ENCODE measurements around the gene ZNF423. TPM values are rescaled to one million over a fixed set of nuclear protein-coding genes. Genes with fewer than 3 reads are reported as not detected.
A peak's percentile ranks its signal among the peaks of the same experiment; 100 is the strongest.

The ZNF423 gene
- total RNA-seq, 1 donor from 2014 or later, result 19.8 TPM

DNA sequence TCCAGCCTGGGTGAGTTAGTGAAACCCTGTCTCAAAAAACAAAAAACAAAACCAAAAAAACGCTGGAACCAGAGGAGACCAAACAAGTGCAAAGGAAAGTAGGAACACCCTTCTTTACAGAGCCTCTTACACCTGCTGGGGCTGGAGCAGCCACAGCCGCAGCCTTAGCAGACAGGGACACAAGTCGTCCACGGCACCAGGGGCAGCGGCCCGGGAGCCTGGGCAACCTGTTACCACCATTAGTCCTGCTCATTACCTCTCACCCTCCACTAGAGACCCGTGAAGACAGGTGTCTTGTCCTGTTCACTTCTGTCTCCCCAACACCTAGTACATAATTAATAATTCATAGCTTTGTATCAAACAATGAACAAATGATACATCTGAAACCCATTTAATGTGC lies 398.7 kb downstream of the ZNF423 start:
- Mint-ChIP-seq H3K27ac (no peak overlapping the region), H3K4me1 (no peaks in the 10 kb centered on the region), H3K4me3 (no peak overlapping the region), H3K27me3 (ENCODE audit: low read depth) (peaks cover 40% of the 10 kb centered on the region), H3K9me3 (peaks cover 3% of the 10 kb centered on the region), H3K36me3 (no peaks in the 10 kb centered on the region)
- peak in 1 of 2 experiments; percentile 25 for DNase-seq (ENCODE audit: low spot score in 2 of 2, unreplicated experiment in 2 of 2)
- TF ChIP-seq, protein P1, sequence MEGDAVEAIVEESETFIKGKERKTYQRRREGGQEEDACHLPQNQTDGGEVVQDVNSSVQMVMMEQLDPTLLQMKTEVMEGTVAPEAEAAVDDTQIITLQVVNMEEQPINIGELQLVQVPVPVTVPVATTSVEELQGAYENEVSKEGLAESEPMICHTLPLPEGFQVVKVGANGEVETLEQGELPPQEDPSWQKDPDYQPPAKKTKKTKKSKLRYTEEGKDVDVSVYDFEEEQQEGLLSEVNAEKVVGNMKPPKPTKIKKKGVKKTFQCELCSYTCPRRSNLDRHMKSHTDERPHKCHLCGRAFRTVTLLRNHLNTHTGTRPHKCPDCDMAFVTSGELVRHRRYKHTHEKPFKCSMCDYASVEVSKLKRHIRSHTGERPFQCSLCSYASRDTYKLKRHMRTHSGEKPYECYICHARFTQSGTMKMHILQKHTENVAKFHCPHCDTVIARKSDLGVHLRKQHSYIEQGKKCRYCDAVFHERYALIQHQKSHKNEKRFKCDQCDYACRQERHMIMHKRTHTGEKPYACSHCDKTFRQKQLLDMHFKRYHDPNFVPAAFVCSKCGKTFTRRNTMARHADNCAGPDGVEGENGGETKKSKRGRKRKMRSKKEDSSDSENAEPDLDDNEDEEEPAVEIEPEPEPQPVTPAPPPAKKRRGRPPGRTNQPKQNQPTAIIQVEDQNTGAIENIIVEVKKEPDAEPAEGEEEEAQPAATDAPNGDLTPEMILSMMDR (IDR thresholded peaks at IDR 0.05; ENCODE audit: unreplicated experiment), result no peak

- H3K4me1 Mint-ChIP-seq, result no peaks in the 10 kb centered on the region
- H3K9me3 Mint-ChIP-seq, result peaks cover 3% of the 10 kb centered on the region
- H3K27me3 Mint-ChIP-seq (ENCODE audit: low read depth), result peaks cover 40% of the 10 kb centered on the region
- peak in 1 of 2 experiments; percentile 10 for DNase-seq (ENCODE audit: low spot score in 2 of 2, unreplicated experiment in 2 of 2)
- H3K4me3 Mint-ChIP-seq, result no peak overlapping the region
- TF ChIP-seq, protein P1 (IDR thresholded peaks at IDR 0.05; ENCODE audit: unreplicated experiment), result no peak
- no peak overlapping the region for H3K27ac Mint-ChIP-seq
- no peaks in the 10 kb centered on the region for H3K36me3 Mint-ChIP-seq
Observed at GRCh38 chr16:49456763-49457162, 399.1 kb downstream of the ZNF423 start.

DNA sequence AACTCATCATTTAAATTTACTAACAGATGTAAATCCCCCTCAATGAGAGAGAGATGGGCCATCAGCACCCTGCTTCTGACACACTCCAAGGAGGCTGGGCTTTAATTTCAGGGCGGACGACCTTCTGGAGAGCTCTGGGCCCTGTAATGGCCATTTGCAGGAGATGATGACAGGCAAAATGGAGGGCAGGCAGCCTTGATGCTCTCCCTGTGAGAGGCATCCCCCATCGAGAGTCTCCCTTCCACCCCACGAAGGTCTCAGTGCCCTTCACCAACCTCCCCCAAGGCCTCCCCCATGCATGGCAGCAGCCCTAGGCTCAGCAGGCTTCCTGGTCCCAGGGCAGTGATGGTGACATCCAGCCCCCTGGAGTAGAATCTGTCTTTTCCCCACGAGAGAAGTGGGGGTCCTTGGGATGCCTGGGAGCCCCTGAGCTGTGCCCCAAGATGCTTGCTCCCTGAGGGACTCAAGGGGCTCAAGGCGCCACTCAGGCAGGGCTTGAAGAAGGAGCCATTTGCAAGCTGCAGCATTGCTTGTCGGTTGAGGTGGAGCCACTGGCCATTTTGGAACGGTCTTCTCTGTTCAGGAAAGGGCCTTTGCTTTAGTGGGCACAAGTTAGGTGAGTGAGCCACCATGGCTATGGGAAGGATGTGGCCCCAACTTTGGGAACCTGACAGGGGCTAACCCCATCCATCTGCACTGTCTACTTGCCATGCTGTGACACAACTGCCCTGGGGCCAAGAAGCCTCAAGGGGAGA lies 399.7 kb downstream of the ZNF423 start:
- no peak overlapping the region for H3K4me3 Mint-ChIP-seq
- H3K9me3 Mint-ChIP-seq, result peaks cover 3% of the 10 kb centered on the region
- TF ChIP-seq, protein P1 (IDR thresholded peaks at IDR 0.05; ENCODE audit: unreplicated experiment), result no peak
- H3K27ac Mint-ChIP-seq, result no peak overlapping the region
- no peaks in the 10 kb centered on the region for H3K36me3 Mint-ChIP-seq
- H3K4me1 Mint-ChIP-seq, result no peaks in the 10 kb centered on the region
- DNase-seq (ENCODE audit: low spot score in 2 of 2, unreplicated experiment in 2 of 2), result no peak
- peaks cover 44% of the 10 kb centered on the region for H3K27me3 Mint-ChIP-seq (ENCODE audit: low read depth)

DNA sequence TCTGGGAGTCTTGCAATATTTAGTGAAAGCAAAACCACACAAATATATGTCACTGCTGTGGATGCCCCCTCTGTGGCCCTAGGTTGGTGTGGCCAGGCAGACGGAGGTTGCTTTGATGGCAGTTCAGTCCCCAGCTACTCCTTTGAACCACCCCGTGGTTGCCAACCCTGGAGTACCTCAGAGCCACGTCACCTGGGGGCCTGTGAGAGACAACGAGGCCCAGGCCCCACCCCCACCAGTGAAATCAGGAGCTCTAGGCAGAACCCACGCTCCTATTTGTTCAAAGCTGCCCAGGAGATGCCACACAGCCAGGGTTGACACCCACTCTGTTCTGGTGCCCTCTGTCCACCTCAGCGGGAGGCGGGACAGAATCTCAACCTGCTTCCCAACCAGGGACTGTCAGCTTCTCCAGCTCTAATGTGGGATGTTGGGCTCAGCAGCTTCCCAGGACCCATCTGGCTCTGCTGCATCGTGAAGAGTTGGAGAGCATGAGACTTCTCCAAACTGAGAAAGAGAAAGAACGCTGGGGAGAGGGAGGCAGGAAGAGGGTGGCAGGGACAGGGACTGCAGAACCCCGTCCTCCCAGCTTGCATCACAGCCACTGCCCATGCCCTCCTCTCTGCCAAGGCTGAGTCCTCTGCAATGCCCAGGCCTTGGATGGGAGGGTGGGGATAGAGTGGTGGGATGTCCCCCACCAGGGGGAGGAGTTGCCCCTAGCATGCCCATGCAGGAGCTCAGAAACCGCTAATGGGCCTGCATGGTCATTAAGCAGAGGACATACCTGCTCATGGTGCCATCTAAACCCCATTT lies 400.5 kb downstream of the ZNF423 start:
- no peaks in the 10 kb centered on the region for H3K36me3 Mint-ChIP-seq
- H3K9me3 Mint-ChIP-seq, result peaks cover 3% of the 10 kb centered on the region
- peaks cover 48% of the 10 kb centered on the region for H3K27me3 Mint-ChIP-seq (ENCODE audit: low read depth)
- no peak overlapping the region for H3K27ac Mint-ChIP-seq
- no peak overlapping the region for H3K4me3 Mint-ChIP-seq
- TF ChIP-seq, protein P1 (IDR thresholded peaks at IDR 0.05; ENCODE audit: unreplicated experiment), result no peak
- DNase-seq (ENCODE audit: low spot score in 2 of 2, unreplicated experiment in 2 of 2), result no peak
- no peaks in the 10 kb centered on the region for H3K4me1 Mint-ChIP-seq

DNA sequence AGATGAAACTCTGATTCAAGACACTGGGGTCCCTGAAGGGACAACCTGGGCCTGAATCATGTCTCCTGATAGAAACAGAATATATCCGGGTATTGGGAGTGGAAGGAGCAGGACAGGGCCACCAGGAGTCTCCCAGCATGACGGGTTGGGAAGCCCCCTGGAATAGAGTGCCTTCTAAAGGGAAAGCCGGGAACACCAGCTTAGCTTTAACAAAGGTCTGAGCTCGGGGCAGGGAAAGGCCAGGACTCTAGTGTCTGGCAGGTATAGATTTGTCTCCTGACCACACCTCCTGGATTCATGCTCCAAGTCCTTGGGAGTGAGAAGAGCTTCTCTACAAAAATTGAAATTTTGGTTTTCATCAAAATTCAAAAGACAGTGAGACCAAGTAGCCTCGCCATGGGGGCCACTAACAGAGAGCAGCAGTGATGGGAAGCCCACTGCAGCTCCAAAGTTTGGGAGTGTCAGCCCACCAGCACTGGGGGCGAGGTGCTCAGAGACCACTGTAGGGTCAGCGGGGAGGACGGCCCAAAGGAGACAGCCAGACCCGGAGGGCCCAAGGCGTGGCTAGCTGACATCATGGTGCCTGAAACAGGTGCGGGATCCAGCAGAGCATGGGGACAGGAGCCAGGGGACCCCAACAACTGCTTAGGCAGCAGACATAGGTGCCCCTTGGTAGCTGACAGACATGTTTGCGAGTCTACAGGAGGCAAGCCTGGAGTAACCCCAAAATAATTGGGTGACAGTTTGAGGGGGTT lies 401.3 kb downstream of the ZNF423 start:
- peaks cover 3% of the 10 kb centered on the region for H3K9me3 Mint-ChIP-seq
- DNase-seq (ENCODE audit: low spot score in 2 of 2, unreplicated experiment in 2 of 2), result no peak
- no peak overlapping the region for H3K4me3 Mint-ChIP-seq
- TF ChIP-seq, protein P1 (IDR thresholded peaks at IDR 0.05; ENCODE audit: unreplicated experiment), result no peak
- no peaks in the 10 kb centered on the region for H3K36me3 Mint-ChIP-seq
- no peaks in the 10 kb centered on the region for H3K4me1 Mint-ChIP-seq
- no peak overlapping the region for H3K27ac Mint-ChIP-seq
- peaks cover 47% of the 10 kb centered on the region for H3K27me3 Mint-ChIP-seq (ENCODE audit: low read depth)
